GM21423 (cell line): ENCODE measurements around the gene SNRPA.
"Not testable (repeated sequence)": the region's sequence is repeated elsewhere in the genome, so short reads cannot be mapped to it uniquely, and the experiment has no call there.

Experiments
- ATAC-seq: cut with Tn5 transposase; IDR thresholded peaks from one replicate; pipeline ENCODE4 v1.9.1; 2021; ENCODE audit warnings: mild to moderate bottlenecking, moderate library complexity; ENCODE audit not compliant: unreplicated experiment

SNRPA gene

DNA sequence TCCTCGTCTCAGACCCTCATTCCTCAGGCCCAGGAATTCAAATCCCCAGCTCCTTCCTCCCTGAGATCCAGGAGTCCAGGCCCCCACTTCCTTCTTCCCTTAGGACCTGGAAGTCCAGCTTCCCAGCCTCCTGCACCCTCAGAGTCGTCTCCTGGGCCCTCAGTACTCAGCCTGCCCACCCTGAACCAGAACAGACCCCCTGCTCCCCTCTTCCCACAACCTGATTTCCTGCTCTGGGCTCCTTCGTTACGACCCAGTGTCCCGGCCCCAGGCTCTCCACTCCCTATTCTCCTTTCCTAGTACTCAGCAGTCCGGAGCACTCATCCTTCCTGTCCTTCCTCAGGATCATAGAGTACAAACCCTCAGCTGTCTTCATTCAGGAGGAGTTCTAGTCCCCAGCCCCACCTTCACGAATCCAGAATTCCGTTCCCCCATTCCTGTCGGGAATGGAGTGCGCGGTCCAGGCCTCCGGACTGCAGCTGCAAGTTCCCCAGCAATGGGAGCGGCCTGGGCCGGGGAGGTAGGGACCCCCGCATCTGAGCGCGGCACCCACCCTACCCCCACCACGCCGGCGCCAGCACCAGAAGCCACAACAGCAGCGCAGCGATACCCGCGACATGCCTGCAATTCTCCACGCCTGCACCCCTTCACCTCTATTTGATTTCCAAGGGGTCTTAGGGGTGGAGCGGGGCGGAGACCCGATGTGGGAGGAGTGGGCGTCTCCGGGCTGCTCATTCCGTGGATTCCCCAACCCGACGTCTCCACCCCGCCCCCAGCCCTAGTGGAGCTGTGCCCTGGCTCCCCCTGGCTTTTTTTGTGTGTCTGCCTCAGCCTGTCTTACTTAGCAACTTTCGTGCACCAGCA lies 60.7 kb downstream of the SNRPA start:
- no peak for ATAC-seq

DNA sequence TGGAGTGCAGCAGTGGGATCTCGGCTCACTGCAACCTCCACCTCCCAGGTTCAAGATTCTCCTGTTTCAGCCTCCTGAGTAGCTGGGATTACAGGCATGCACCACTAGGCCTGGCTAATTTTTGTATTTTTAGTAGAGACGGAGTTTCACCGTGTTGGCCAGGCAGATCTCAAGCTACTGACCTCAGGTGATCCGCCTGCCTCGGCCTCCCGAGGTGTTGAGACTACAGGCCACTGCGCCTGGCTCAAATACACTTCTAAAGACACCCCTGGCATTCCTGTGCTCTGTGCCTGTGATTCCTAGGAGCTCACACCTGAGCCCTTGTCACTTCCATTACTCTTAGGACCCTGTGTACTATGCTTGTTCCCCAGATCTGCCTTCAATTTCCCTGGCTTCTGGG lies 61.6 kb downstream of the SNRPA start:
- not testable (repeated sequence) for ATAC-seq

DNA sequence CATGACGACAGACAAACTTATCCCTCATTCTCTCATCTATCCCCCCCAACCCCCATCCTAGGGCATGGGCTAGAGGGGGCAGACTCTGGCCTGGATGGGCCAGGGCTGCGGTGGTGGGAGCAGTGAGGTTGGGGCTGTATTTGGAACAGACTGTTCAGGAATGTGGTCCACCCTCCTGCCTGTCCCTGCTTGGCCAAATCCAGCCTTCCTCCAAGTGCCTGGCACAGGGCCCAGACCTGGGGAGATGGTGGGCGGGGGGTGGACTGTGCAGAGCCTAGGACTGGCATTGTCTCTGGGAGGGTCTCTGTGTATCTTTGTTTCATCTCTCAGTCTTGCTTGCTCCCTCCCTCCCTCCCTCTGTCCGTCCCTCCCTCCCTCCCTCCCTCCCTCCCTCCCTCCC lies 62.2 kb downstream of the SNRPA start:
- ATAC-seq, result no peak
